Panc1 (cell line): Measurements from ENCODE around the gene FCN3. TPM values are rescaled to one million over a fixed set of nuclear protein-coding genes. Genes with fewer than 3 reads are reported as not detected.

Experiments
- ATAC-seq: fragments of 200-7000 bp; cut with Tn5 transposase; 2 replicates; pipeline ENCODE4 v1.9.1; 2020; ENCODE audit warnings: mild to moderate bottlenecking, moderate library complexity
- BruUV-seq: library from RNA; stranded (reverse); fragments of 400-500 nt; replicated peaks from 2 replicates; lab custom pipeline; 2021; lab: Mats Ljungman, UMichigan
- CTCF ChIA-PET: fragments of 300-600 bp; sonication (Branson Sonifier 250); formaldehyde crosslinking; loops from one replicate; lab custom pipeline; 2022; ENCODE audit warnings: antibody characterized with exemption; lab: Charles Lee
- POLR2A ChIA-PET: fragments of 300-600 bp; sonication (Branson Sonifier 250); formaldehyde crosslinking; loops from one replicate; lab custom pipeline; 2022; ENCODE audit warnings: antibody characterized with exemption; lab: Charles Lee
- DNase-seq: peaks from one replicate; pipeline ENCODE4 v3.0.0-alpha.2; 2010; ENCODE audit warnings: low read depth, low spot score
- H3K27ac ChIP-seq: 2 replicates; pipeline ENCODE4 v1.5.1; 2011; ENCODE audit warnings: mild to moderate bottlenecking, low read length, inconsistent platforms
- H3K27me3 ChIP-seq: fragments of 200-500 bp; sonication (Bioruptor generic); 2 replicates; pipeline ENCODE4 v1.6.0; 2014; ENCODE audit warnings: low read length, inconsistent platforms; ENCODE audit not compliant: control insufficient read depth, insufficient read depth
- H3K36me3 ChIP-seq: fragments of 200-500 bp; sonication (Bioruptor generic); 2 replicates; pipeline ENCODE4 v1.5.1; 2014; ENCODE audit warnings: inconsistent platforms, mild to moderate bottlenecking, low read length, moderate library complexity; ENCODE audit not compliant: control insufficient read depth, insufficient read depth
- H3K4me1 ChIP-seq: 2 replicates; pipeline ENCODE4 v1.5.1; 2011; ENCODE audit warnings: inconsistent platforms, mild to moderate bottlenecking, low read length, moderate library complexity; ENCODE audit not compliant: control insufficient read depth, insufficient read depth
- H3K4me3 ChIP-seq, 2 experiments: 2 replicates each; pipeline ENCODE4 v1.5.1; 2011 to 2012; ENCODE audit warnings: low read depth in 2 of 2, low read length in 2 of 2, mild to moderate bottlenecking in 2 of 2, inconsistent platforms in 1 of 2, moderate library complexity in 1 of 2
- H3K9me3 ChIP-seq: fragments of 200-500 bp; sonication (Bioruptor generic); 2 replicates; pipeline ENCODE4 v1.5.1; 2014; ENCODE audit warnings: low read depth, mild to moderate bottlenecking, inconsistent platforms, low read length, moderate library complexity; ENCODE audit not compliant: control insufficient read depth, insufficient read depth
- POLR2AphosphoS5 ChIP-seq: IDR thresholded peaks from 2 replicates; pipeline ENCODE4 v1.6.1; 2012; ENCODE audit warnings: mild to moderate bottlenecking, low read depth, low read length, moderate library complexity
- in situ Hi-C: cut with HindIII; loops from 2 replicates; pipeline ENCODE4 v1.10.0; 2016; ENCODE audit warnings: low sequenced_read_pairs, low pct_unique_long_range_greater_than_20kb
- intact Hi-C: fragments of 100-400 bp; cut with micrococcal nuclease; formaldehyde crosslinking; loops from one replicate; pipeline ENCODE4 v1.10.0; 2022; ENCODE audit not compliant: unreplicated experiment
- total RNA-seq: library from RNA; stranded (reverse); gene quantifications from one replicate; pipeline ENCODE4 v1.2.1, GENCODE V29; 2021; ENCODE audit not compliant: unreplicated experiment
- TF ChIP-seq, protein P1 (sequence below), 2 experiments: IDR thresholded peaks; 2 replicates each; pipeline ENCODE4 v1.6.1; 2011 to 2012; ENCODE audit warnings: low read depth in 2 of 2, control low read depth in 1 of 2, low read length in 1 of 2, mild to moderate bottlenecking in 1 of 2, moderate library complexity in 1 of 2; ENCODE audit not compliant: insufficient read depth in 1 of 2

FCN3 gene
- total RNA-seq, 1 experiment from 2014 or later: not detected

GRCh38 chr1:27365372-27366112 lies 9.1 kb downstream of the FCN3 start:
- TF ChIP-seq, protein P1, sequence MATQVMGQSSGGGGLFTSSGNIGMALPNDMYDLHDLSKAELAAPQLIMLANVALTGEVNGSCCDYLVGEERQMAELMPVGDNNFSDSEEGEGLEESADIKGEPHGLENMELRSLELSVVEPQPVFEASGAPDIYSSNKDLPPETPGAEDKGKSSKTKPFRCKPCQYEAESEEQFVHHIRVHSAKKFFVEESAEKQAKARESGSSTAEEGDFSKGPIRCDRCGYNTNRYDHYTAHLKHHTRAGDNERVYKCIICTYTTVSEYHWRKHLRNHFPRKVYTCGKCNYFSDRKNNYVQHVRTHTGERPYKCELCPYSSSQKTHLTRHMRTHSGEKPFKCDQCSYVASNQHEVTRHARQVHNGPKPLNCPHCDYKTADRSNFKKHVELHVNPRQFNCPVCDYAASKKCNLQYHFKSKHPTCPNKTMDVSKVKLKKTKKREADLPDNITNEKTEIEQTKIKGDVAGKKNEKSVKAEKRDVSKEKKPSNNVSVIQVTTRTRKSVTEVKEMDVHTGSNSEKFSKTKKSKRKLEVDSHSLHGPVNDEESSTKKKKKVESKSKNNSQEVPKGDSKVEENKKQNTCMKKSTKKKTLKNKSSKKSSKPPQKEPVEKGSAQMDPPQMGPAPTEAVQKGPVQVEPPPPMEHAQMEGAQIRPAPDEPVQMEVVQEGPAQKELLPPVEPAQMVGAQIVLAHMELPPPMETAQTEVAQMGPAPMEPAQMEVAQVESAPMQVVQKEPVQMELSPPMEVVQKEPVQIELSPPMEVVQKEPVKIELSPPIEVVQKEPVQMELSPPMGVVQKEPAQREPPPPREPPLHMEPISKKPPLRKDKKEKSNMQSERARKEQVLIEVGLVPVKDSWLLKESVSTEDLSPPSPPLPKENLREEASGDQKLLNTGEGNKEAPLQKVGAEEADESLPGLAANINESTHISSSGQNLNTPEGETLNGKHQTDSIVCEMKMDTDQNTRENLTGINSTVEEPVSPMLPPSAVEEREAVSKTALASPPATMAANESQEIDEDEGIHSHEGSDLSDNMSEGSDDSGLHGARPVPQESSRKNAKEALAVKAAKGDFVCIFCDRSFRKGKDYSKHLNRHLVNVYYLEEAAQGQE (IDR thresholded peaks at IDR 0.05; ENCODE audit: insufficient read depth in 1 of 2, low read depth in 2 of 2, low read length in 1 of 2): no peak
- TF ChIP-seq POLR2AphosphoS5: no peak; the same call in 1 of the 2 replicates
- in situ Hi-C loops: no loop called here
- ChIA-PET POLR2A (interaction anchor here (0.6 to 1.0 kb wide), 4 partner anchors 10 to 209 kb away, joined by 3 to 10 read pairs (median 3); no protein-coding TSS in a partner anchor), CTCF (interaction anchor here (0.5 to 2.3 kb wide), 15 partner anchors 8 to 1196 kb away, joined by 3 to 16 read pairs (median 6); partner anchors contain the start of genes SLC9A1 and ZNF593)
- peak; percentile 86 for ATAC-seq
- BruUV-seq: no TSS peak
- intact Hi-C loops: no loop called here
- Histone ChIP-seq H3K27ac (peak overlapping the region; percentile 82), H3K4me1 (peaks cover 15% of the 10 kb centered on the region), H3K36me3 (no peaks in the 10 kb centered on the region; the same call in 1 of the 2 replicates), H3K27me3 (no peaks in the 10 kb centered on the region), H3K9me3 (no peaks in the 10 kb centered on the region), H3K4me3 (peak overlapping the region; percentile 74 to 77)
- peak; percentile 87 for DNase-seq

DNA sequence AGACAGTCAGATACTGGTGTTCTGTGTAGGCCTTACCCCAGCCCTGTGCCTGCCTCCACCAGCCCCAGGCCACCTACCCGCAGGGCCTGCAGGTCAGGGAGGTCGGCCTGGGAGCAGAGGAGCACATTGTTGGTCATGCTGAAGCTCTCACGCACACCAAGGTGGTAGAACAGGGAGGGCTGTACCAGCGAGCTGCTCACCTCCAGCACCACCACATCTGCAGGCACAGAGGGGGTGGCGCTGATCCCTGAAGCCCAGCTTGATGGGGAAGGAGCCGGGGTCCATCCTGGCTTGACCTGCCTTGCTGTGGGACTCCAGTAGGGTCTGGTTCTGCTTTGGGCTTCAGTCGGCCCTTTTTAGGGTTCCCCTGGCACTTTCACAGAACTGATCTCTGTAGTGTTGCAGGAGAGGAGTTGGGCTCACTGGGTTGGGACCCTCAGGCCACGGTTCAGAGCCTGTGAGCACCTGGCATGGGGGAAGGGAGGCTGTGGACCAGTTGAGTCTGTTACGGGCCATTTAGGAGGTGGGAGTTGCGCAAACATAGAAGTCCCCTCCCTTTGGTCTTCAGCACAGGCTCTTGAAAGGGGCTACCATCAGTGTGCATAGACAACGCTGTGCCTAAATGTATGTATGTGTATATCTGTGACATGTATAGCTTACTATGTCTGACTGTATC lies 9.8 kb downstream of the FCN3 start:
- no peak; the same call in none of the 2 replicates for ATAC-seq
- no peak for DNase-seq
- no peaks in the 10 kb centered on the region for H3K27me3 ChIP-seq
- TF ChIP-seq, protein P1 (IDR thresholded peaks at IDR 0.05; ENCODE audit: insufficient read depth in 1 of 2, low read depth in 2 of 2, low read length in 1 of 2): no peak
- H3K4me1 ChIP-seq: peaks cover 15% of the 10 kb centered on the region
- intact Hi-C loops: no loop called here
- H3K36me3 ChIP-seq: no peaks in the 10 kb centered on the region; the same call in 1 of the 2 replicates
- in situ Hi-C loops: no loop called here
- H3K27ac ChIP-seq: peak overlapping the region; percentile 82
- H3K9me3 ChIP-seq: no peaks in the 10 kb centered on the region
- ChIA-PET CTCF (interaction anchor here (0.5 to 2.3 kb wide), 7 partner anchors 7 to 1013 kb away, joined by 3 to 16 read pairs (median 7); partner anchors contain the start of gene SLC9A1), POLR2A (interaction anchor here (0.6 to 1.0 kb wide), 2 partner anchors 20 to 208 kb away, joined by 3 to 10 read pairs; no protein-coding TSS in a partner anchor)
- no TSS peak for BruUV-seq
- peak overlapping the region; percentile 74 to 77 for H3K4me3 ChIP-seq
